ENCODE results near the gene TMPRSS11B. TPM values are rescaled to one million over a fixed set of nuclear protein-coding genes. Genes with fewer than 3 reads are reported as not detected.

Gene TMPRSS11B
- total RNA-seq, 2 donors from 2014 or later = 0.15 to 0.18 TPM

- no peak for DNase-seq
- H3K4me1 Mint-ChIP-seq = no peaks in the 10 kb centered on the region
- H3K36me3 Mint-ChIP-seq (ENCODE audit: low read depth) = no peaks in the 10 kb centered on the region
- no peak for TF ChIP-seq CTCF (conservative IDR thresholded peaks at IDR 0.05)
- 94 to 96% methylated on average over 21 to 27 of the region's 27 CpGs for WGBS, 2 experiments (ENCODE audit: insufficient coverage in 1 of 2, insufficient read length in 1 of 2)
- no peak overlapping the region for H3K9ac ChIP-seq (ENCODE audit: extremely low read depth, low read length, poor library complexity, severe bottlenecking)
- no peaks in the 10 kb centered on the region for H3K9me3 Mint-ChIP-seq
- no peak overlapping the region for H3K27ac ChIP-seq (ENCODE audit: low read depth, low read length)
- H3K4me1 ChIP-seq (ENCODE audit: control insufficient read depth, insufficient read depth, low read length) = no peaks in the 10 kb centered on the region
- H3K4me3 ChIP-seq (ENCODE audit: low read length) = no peak overlapping the region
- H3K36me3 ChIP-seq (ENCODE audit: control insufficient read depth, insufficient read depth, low read length) = no peaks in the 10 kb centered on the region
- H3K27ac Mint-ChIP-seq = no peak overlapping the region
- no peaks in the 10 kb centered on the region for H3K9me3 ChIP-seq (ENCODE audit: control insufficient read depth, low read length)
- no peak overlapping the region for H3K4me3 Mint-ChIP-seq
- no peaks in the 10 kb centered on the region for H3K27me3 Mint-ChIP-seq (ENCODE audit: insufficient read depth)
- no peaks in the 10 kb centered on the region for H3K27me3 ChIP-seq (ENCODE audit: control insufficient read depth, insufficient read depth, low read length, poor library complexity, severe bottlenecking)
Measured at GRCh38 chr4:68182382-68182820, 63.1 kb downstream of the TMPRSS11B start.

- H3K36me3 Mint-ChIP-seq (ENCODE audit: low read depth) = no peaks in the 10 kb centered on the region
- no peaks in the 10 kb centered on the region for H3K27me3 ChIP-seq (ENCODE audit: control insufficient read depth, insufficient read depth, low read length, poor library complexity, severe bottlenecking)
- no peaks in the 10 kb centered on the region for H3K4me1 ChIP-seq (ENCODE audit: control insufficient read depth, insufficient read depth, low read length)
- H3K9me3 ChIP-seq (ENCODE audit: control insufficient read depth, low read length) = no peaks in the 10 kb centered on the region
- H3K27me3 Mint-ChIP-seq (ENCODE audit: insufficient read depth) = no peaks in the 10 kb centered on the region
- no peak overlapping the region for H3K27ac Mint-ChIP-seq
- no peaks in the 10 kb centered on the region for H3K36me3 ChIP-seq (ENCODE audit: control insufficient read depth, insufficient read depth, low read length)
- no peaks in the 10 kb centered on the region for H3K9me3 Mint-ChIP-seq
- no peak for TF ChIP-seq CTCF (conservative IDR thresholded peaks at IDR 0.05)
- peaks cover 5% of the 10 kb centered on the region for H3K4me1 Mint-ChIP-seq
- DNase-seq = no peak
- WGBS, 2 experiments (ENCODE audit: insufficient coverage in 1 of 2, insufficient read length in 1 of 2) = 100% methylated on average over 1 of the region's 1 CpG; no CpG with 5 or more reads in 1 of the 2 experiments
- no peak overlapping the region for H3K4me3 ChIP-seq (ENCODE audit: low read length)
- H3K9ac ChIP-seq (ENCODE audit: extremely low read depth, low read length, poor library complexity, severe bottlenecking) = no peak overlapping the region
- no peak overlapping the region for H3K27ac ChIP-seq (ENCODE audit: low read depth, low read length)
- no peak overlapping the region for H3K4me3 Mint-ChIP-seq
Measured at GRCh38 chr4:68180849-68181526, 64.5 kb downstream of the TMPRSS11B start.

- H3K4me1 ChIP-seq (ENCODE audit: control insufficient read depth, insufficient read depth, low read length) = no peaks in the 10 kb centered on the region
- peaks cover 5% of the 10 kb centered on the region for H3K4me1 Mint-ChIP-seq
- H3K9ac ChIP-seq (ENCODE audit: extremely low read depth, low read length, poor library complexity, severe bottlenecking) = no peak overlapping the region
- H3K27me3 ChIP-seq (ENCODE audit: control insufficient read depth, insufficient read depth, low read length, poor library complexity, severe bottlenecking) = no peaks in the 10 kb centered on the region
- peak overlapping the region; percentile 18 for H3K27ac Mint-ChIP-seq
- no peaks in the 10 kb centered on the region for H3K9me3 ChIP-seq (ENCODE audit: control insufficient read depth, low read length)
- WGBS, 2 experiments (ENCODE audit: insufficient coverage in 1 of 2, insufficient read length in 1 of 2) = 60 to 69% methylated on average over 1 to 2 of the region's 2 CpGs
- H3K27ac ChIP-seq (ENCODE audit: low read depth, low read length) = no peak overlapping the region
- H3K27me3 Mint-ChIP-seq (ENCODE audit: insufficient read depth) = no peaks in the 10 kb centered on the region
- H3K9me3 Mint-ChIP-seq = peaks cover 25% of the 10 kb centered on the region
- no peaks in the 10 kb centered on the region for H3K36me3 Mint-ChIP-seq (ENCODE audit: low read depth)
- H3K4me3 ChIP-seq (ENCODE audit: low read length) = no peak overlapping the region
- no peak for TF ChIP-seq CTCF (conservative IDR thresholded peaks at IDR 0.05)
- H3K36me3 ChIP-seq (ENCODE audit: control insufficient read depth, insufficient read depth, low read length) = no peaks in the 10 kb centered on the region
- no peak overlapping the region for H3K4me3 Mint-ChIP-seq
- DNase-seq = no peak
Measured at GRCh38 chr4:68176904-68177303, 68.6 kb downstream of the TMPRSS11B start.

Other genes with a start within 250 kb of the TMPRSS11B start
- not detected for gene TMPRSS11F, start 115.8 kb downstream of the TMPRSS11B start, total RNA-seq
- gene YTHDC1, start 104.4 kb upstream of the TMPRSS11B start, total RNA-seq = 100 to 1,000 TPM; 170 to 184 TPM
- gene TMPRSS11E, start 201.8 kb upstream of the TMPRSS11B start, total RNA-seq = 10 to 100 TPM in 1 of 2 donors, 1 to 10 TPM in 1; 4.4 to 11.1 TPM